ENCODE data around the gene BAD.

Gene BAD

GRCh38 chr11:64241491-64242374 lies 42.7 kb downstream of the BAD start:
- no peak for DNase-seq

- DNase-seq, result peak; percentile 100
Measured at GRCh38 chr11:64241241-64241490, 43.3 kb downstream of the BAD start.

- DNase-seq, result peak; percentile 98
Measured at GRCh38 chr11:64240435-64241240, 43.8 kb downstream of the BAD start, which contains the start of gene FKBP2. FKBP2 (plus strand) TSS chr11:64241095; CDS start chr11:64242388, 1,293 bp downstream.

DNA sequence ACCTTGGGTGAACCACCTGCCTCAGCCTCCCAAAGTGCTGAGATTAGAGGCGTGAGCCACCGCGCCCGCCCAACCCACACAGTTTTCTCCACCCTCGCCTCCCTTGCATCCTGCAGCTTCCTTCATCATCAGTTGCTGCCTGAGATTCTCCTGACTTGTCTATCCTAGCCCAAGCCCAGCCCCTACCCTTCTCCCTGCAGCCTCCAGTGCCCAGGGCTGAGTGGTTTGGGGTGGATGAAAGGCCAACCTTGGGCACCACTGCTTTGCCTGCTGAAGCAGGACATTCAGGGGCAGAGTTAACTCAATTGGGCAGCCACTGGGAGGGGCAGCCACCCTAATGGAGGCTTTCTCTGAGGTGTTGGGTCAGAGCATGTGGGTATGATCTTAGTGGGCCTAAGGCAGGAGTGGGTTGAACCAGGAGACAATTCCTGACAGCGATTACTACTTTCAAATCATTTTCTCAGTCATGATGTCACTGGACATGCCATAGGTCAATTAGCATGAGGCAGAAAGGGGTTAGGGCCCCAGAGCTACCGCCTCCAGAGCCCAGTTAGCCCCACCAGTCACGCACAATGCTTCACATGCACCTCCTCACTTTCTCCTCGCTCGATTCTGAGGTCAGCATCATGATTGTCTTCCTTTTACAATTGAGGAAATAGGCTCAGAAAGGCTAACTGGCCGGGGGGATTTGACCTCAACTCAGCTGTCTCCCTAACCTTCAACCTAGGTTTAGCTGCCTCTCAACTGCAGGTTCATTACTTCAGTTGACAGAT lies 44.6 kb downstream of the BAD start:
- no peak for DNase-seq

DNA sequence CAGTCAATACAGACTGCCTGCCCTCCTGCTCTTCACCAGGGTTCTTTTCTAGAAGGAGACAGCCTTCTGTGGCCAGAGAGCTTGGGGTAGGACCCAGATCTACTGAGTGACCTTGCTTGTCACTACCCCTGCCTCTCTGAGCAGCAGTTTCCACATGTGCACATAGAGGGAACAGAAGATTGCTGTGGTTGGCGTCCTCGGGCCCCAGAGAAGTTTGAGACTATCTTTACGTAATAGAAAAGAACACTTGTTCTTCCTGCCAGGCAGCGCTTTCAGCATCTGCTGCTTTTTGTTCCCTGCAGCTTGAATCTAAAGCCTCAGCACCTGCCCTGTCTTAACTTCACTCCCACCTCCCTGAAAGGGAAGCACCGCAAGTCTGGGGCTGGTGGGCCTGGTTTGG lies 45.5 kb downstream of the BAD start:
- DNase-seq, result no peak

- DNase-seq, result no peak
Measured at GRCh38 chr11:64238076-64238475, 46.4 kb downstream of the BAD start.

DNA sequence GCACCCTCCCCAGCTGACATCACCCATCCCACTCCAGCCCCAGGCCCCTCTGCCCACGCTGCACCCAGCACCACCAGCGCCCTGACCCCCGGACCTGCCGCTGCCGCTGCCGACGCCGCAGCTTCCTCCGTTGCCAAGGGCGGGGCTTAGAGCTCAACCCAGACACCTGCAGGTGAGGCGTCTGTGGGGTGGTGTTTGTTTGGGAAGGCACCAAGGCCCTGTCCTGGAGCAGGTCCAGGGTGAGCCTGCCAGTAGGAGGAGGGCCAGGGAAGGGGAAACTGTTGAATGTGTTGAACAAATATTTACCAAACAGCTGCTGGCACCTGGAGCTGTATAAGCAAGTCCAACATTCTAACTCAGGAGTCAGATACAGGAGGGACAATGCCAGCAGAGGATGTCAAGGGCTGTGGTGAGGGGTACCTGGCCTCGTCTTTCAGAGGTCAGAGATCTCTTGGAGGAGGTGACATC lies 46.9 kb downstream of the BAD start:
- no peak for DNase-seq

DNA sequence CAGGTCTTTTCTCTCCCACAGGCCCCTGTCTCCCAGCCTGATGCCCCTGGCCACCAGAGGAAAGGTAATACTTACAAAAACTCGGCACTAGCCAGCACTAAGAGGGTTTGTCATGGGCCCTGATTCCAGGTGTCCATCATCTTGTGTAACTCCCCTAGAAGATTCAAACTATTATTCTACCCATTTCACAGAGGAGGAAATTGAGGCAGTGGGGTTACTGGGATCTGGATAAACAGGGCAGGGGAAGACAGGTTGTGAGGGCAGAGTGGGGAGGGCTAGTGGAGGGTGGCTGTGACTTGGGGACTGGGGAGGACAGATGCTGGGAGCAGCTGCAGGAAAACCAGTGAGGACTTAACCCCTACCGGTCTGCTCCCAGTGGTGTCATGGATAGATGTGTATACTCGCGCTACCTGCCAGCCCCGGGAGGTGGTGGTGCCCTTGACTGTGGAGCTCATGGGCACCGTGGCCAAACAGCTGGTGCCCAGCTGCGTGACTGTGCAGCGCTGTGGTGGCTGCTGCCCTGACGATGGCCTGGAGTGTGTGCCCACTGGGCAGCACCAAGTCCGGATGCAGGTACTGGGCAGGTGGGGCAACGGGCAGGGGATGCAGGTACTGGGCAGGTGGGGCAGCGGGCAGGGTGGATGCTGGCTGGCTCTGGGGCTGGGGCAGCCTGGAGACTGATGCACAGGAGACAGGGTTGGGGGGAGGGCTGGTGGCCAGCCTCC lies 48.9 kb downstream of the BAD start:
- no peak for DNase-seq

DNA sequence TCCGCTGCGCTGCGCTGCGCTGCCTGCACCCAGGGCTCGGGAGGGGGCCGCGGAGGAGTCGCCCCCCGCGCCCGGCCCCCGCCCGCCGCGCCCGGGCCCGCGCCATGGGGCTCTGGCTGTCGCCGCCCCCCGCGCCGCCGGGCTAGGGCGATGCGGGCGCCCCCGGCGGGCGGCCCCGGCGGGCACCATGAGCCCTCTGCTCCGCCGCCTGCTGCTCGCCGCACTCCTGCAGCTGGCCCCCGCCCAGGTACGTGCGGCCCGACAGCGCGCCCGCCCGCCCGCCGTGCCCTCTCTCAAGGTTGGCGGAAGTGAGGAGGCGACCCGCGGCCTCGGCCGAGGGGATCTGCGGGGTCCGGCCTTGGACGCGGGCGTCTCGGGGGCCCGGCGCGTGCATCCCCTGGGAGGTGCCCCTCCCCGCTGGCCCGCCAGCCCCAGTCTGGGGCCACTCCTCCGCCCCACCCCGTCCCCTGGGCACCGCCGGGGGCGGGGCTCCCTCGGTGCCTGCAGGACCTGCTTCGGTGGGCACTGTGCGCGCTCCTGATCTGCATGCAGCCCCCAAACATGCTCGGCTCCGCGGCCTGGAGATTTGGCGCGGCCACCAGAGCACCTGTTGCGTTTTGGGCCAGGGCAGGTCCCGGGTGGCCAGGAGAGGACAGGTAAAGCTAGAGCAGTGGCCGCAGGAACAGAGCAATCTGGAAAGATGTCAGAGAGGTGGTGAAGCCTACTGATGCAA lies 49.7 kb downstream of the BAD start:
- peak; percentile 58 for DNase-seq

- peak; percentile 69 for DNase-seq
Measured at GRCh38 chr11:64233913-64234586, 50.4 kb downstream of the BAD start, which contains the start of gene VEGFB. VEGFB (plus strand) TSS chr11:64234584; CDS start chr11:64234834, 250 bp downstream.

DNA sequence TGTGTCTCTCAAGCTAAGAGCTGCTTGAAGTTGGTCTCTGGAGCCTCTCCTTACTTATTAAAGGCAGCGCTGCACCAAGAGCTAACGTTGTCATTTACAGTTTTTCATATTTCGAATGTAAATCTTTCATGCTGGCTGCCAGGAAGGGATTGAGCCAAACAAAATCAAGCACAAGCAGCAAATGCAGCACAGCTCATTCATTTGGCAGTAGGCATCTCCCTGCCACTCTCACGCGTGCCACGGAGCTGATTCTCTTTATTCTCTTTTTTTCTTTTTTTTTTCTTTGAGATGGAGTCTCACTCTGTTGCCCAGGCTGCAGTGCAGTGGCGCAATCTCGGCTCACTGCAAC lies 51.5 kb downstream of the BAD start:
- no peak for DNase-seq

GRCh38 chr11:64232182-64232966 lies 52.1 kb downstream of the BAD start:
- no peak for DNase-seq

DNA sequence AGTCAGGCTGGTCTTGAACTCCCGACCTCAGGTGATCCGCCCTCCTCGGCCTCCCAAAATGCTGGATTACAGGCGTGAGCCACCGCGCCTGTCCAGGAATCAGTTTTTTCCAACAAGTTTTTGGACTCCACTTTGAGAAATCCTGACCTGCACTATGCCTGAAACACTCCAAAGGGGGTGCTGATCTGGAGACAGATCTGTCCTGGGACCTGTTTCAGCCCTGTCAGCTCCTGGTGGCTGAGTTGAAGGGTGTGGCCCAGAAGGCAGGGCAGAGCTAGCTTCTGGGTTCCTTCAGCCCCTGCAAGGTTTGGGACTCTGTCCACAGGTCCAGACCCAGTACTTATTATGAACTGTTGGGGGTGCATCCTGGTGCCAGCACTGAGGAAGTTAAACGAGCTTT lies 52.9 kb downstream of the BAD start:
- no peak for DNase-seq

- DNase-seq, result no peak
Measured at GRCh38 chr11:64230985-64231365, 53.5 kb downstream of the BAD start.

DNA sequence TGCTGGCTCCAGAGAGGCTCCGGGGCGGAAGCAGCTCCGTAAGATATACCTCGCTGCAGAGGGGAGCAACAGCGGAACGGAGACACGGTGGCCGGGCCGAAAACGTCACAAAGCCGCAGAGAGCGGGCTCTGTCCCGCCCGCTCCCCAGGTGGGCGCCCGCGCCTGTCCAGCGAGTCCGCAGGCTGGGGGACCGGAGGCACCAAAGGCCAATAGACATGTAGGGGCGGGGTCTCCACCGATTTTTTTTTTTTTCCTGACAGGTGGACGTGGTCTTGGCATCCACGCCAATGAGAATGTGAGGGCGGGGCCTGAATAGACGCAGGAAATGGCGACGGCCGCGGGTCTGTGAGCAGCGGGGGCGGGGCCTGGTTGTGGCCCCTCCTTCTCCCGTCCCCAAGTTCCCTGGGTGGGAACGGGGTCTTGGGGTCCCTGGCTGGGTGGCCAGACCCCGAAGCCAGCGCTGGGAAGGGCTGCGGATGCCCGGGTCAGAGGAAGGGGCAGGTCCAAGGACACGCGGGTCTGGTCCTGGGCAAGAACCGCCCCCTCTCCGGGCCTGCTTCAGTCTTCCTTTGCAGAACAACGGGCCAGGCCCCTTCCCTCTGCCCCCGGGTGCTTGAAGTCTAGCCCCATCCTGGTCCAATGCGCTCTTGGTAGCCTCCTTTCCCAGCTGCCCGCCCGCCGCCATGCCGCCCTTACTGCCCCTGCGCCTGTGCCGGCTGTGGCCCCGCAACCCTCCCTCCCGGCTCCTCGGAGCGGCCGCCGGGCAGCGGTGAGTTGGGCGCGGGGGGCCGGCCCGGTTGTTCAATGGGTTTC lies 54.1 kb downstream of the BAD start, which contains the start of gene DNAJC4:
DNAJC4 (plus strand) TSS at position 378 of the 814 bp plus-strand sequence; CDS start at position 685, 307 bp downstream.
- peak; percentile 87 for DNase-seq

DNA sequence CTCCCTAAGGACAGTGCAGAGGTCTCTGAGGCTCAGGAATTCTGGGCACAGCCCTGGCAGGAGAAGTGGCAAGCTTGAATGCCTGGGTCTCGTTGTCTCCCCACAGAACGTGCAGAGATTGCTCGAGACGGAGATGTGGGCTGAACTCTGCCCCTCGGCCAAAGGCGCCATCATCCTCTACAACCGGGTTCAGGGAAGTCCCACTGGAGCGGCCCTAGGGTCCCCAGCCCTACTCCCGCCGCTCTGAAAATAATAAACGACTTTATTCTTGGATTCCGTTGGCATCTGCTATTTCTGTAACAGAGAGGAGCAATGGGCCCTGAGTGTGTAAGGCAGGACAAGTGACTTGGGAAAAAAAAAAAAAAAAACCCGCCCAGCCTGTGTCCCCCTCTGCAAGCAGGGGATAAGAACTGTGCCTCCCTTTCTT lies 54.7 kb downstream of the BAD start:
- no peak for DNase-seq

DNA sequence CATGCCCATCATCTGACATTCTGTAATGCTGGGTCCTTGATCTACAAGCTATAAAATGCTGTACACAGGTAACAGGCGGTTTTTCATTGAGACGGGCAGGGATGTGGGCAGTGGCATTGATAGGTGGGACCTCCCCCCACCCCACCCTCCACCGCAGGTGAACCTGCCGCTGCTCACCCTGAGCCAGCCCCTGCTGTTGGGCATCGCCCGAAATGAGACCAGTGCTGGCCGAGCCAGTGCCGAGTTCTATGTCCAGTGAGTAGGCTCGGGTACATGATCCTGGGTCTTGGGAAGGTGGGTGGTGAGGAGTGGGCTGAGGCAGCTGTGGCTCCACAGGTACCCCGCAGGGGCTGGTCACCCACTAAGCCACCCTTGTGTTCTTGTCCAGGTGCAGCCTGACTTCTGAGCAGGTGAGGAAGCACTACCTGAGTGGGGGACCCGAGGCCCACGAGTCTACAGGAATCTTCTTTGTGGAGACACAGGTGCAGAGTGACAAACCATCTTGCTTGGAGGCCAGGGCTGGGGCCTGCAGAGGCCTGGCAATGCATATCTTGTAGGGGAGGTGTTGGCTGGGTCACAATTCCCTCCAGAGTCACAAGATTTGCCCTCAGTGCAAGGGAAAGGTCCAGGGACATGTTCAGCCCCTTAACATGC lies 55.2 kb downstream of the BAD start:
- DNase-seq, result no peak

GRCh38 chr11:64227405-64227956 lies 57.0 kb downstream of the BAD start:
- no peak for DNase-seq

All from activated CD4-positive, CD25-positive, alpha-beta regulatory T cell treated with anti-CD3 and anti-CD28 coated beads, Interleukin-2, amount 50 U/mL, for 72 hours (primary cell).